GM12865 (cell line): Measurements from ENCODE around the gene OR56A4.

Experiments
- DNase-seq: peaks from one replicate; pipeline ENCODE4 v3.0.0; 2010; ENCODE audit warnings: low read depth
- H3K4me3 ChIP-seq: 2 replicates; pipeline ENCODE4 v1.5.1; 2011; ENCODE audit warnings: mild to moderate bottlenecking, low read depth, low read length, control low read depth
- CTCF ChIP-seq: IDR thresholded peaks from 2 replicates; pipeline ENCODE4 v1.5.1; 2011; ENCODE audit warnings: low read length, control low read depth, low read depth, inconsistent platforms; ENCODE audit not compliant: insufficient read depth; ENCODE audit errors: missing control alignments

OR56A4 gene

GRCh38 chr11:6006846-6007245 lies at the start of gene OR56A4:
TSS of gene OR56A4 (minus strand) at chr11:6006946. CDS start at chr11:6002992, 3,954 bp downstream.
- no peak for DNase-seq
- no peak for TF ChIP-seq CTCF
- H3K4me3 ChIP-seq = no peak within 1 kb of the TSS

- TF ChIP-seq CTCF = no peak
- no peak for DNase-seq
- no peak overlapping the region for H3K4me3 ChIP-seq
These were observed 48.8 kb upstream of the OR56A4 start for GRCh38 chr11:6055569-6055968.

GRCh38 chr11:6052374-6052773 lies 45.6 kb upstream of the OR56A4 start:
- H3K4me3 ChIP-seq = no peak overlapping the region
- TF ChIP-seq CTCF = no peak
- no peak for DNase-seq

- DNase-seq = no peak
- TF ChIP-seq CTCF = no peak
- H3K4me3 ChIP-seq = no peak overlapping the region
These were observed 34.1 kb upstream of the OR56A4 start for GRCh38 chr11:6040874-6041273.

GRCh38 chr11:6030708-6031405 lies 24.1 kb upstream of the OR56A4 start, which contains the start of gene OR56A1:
TSS of gene OR56A1 (minus strand) at chr11:6030758. CDS start at chr11:6027692, 3,066 bp downstream.
- no peak within 1 kb of the TSS for H3K4me3 ChIP-seq
- TF ChIP-seq CTCF = no peak
- no peak for DNase-seq

- no peak overlapping the region for H3K4me3 ChIP-seq
- TF ChIP-seq CTCF = no peak
- DNase-seq = no peak
These were observed 20.8 kb upstream of the OR56A4 start for GRCh38 chr11:6027501-6027900.

- DNase-seq = no peak
- H3K4me3 ChIP-seq = no peak overlapping the region
- no peak for TF ChIP-seq CTCF
These were observed 18.3 kb upstream of the OR56A4 start for GRCh38 chr11:6025056-6025455.
